ENCODE measurements around the gene VPS29. TPM values are rescaled to one million over a fixed set of nuclear protein-coding genes. Genes with fewer than 3 reads are reported as not detected.

VPS29 gene
- total and polyA plus RNA-seq, 4 experiments from 2014 or later: 117 to 237 (median 143) TPM

DNA sequence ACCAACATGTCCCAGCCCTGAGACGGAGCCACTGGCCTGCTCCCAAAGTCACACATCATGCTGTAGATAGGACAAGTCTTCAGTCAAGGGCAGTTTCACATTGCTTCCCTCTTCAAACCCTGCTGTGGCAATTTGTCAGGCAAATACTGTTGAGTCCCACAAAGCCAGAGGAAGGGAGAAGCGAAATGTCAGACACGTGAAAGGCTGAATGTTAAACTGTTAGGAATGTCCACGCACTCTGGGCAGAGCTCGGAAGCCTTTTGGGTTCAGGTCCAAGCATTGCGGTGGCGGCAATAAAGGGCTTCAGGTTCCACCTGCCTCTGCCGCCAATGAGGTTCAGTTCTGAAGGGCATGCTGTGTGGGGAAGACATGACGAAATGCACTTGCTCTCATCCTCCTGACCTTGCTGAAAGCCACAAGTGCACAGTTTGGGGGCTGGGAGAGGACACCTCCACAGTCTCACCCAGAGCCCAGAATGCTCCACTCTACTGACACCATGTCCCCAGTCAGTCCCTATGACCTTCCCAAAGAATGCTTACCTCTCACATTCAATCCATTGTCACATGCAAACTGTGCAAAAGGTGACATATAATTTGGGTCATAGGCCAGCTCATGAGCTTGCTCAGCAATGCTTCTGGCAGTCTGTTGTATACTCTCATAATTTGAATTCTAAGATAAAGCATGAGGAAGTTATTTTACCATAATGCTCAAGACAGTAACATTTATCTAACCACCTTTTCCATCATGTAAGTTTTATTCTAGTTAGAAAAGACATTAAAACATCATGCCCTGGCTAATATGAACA is 35.9 kb upstream of the VPS29 start:
- no peak overlapping the region for H3K4me3 Mint-ChIP-seq
- no peak overlapping the region for H3K27ac ChIP-seq (ENCODE audit: low read depth, low read length)
- H3K9me3 ChIP-seq (ENCODE audit: control insufficient read depth in 1 of 2, low read length in 2 of 2): no peaks in the 10 kb centered on the region
- H3K27me3 Mint-ChIP-seq: no peaks in the 10 kb centered on the region
- H3K4me1 ChIP-seq (ENCODE audit: insufficient read depth, low read length): no peaks in the 10 kb centered on the region
- H3K27ac Mint-ChIP-seq: peak overlapping the region in 1 of 7 donors; percentile 35
- H3K4me1 Mint-ChIP-seq: peaks cover 0 to 2% (median 1%) of the 10 kb centered on the region in 4 donors
- peaks cover 48% of the 10 kb centered on the region for H3K36me3 ChIP-seq (ENCODE audit: insufficient read depth, low read length)
- H3K27me3 ChIP-seq (ENCODE audit: insufficient read depth, low read length): no peaks in the 10 kb centered on the region
- H3K36me3 Mint-ChIP-seq: peaks cover 43 to 63% of the 10 kb centered on the region in 2 donors
- peaks cover 0 to 2% (median 0%) of the 10 kb centered on the region in 8 donors for H3K9me3 Mint-ChIP-seq
- no peak overlapping the region for H3K4me3 ChIP-seq (ENCODE audit: low read length in 2 of 2)
- DNase-seq: no peak
- ChIA-PET CTCF (ENCODE audit: partially characterized antibody) (interaction anchor here (0.9 to 4.2 kb wide), 6 partner anchors 14 to 90 kb away, joined by 3 to 30 read pairs (median 4); partner anchors contain the start of gene ARPC3), POLR2A (ENCODE audit: partially characterized antibody) (no interaction called here)
- intact Hi-C loops (cut with micrococcal nuclease): no loop called here

DNA sequence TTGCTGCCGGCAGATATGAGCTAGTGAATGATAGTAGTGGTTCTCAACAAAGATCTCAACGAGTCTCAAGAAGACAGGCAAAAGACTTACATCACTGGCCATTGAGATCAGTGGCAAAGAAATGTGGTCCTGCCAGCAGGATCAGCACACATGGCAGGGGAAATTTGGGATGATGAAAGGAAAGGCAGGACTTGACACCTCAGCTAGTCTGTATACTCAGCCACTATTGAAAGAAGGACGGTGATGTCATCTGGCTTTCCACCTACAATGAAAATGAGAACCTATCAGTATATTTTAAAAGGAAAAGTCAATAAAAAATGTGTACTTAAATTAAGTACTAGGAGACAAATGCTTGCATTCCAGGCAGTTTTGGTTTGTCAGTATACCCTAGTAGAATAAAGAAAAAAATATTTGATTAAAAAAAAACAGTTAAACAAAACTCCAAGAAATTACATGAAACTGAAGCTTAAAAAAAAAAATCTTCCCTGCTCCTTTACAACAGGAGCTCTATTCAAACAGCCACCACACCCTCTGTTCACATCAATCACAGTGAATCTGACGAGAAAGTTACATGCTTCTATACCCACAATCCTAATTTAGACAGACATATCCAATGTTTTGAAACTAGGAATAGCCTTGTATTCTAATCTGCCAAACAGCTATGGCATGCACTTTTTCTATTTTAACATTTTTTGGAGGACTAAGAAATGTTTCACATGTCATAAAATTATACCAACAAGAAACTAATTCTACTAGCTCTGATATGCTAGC is 35.1 kb upstream of the VPS29 start:
- no peaks in the 10 kb centered on the region for H3K27me3 Mint-ChIP-seq
- Histone ChIP-seq H3K4me1 (ENCODE audit: insufficient read depth, low read length) (no peaks in the 10 kb centered on the region), H3K36me3 (ENCODE audit: insufficient read depth, low read length) (peaks cover 46% of the 10 kb centered on the region), H3K27me3 (ENCODE audit: insufficient read depth, low read length) (no peaks in the 10 kb centered on the region), H3K27ac (ENCODE audit: low read depth, low read length) (no peak overlapping the region), H3K9me3 (ENCODE audit: control insufficient read depth in 1 of 2, low read length in 2 of 2) (no peaks in the 10 kb centered on the region), H3K4me3 (ENCODE audit: low read length in 2 of 2) (no peak overlapping the region)
- H3K36me3 Mint-ChIP-seq: peaks cover 41 to 64% of the 10 kb centered on the region in 2 donors
- intact Hi-C loops (cut with micrococcal nuclease): no loop called here
- CTCF ChIA-PET (ENCODE audit: partially characterized antibody): interaction anchor here (1.0 to 4.2 kb wide), 5 partner anchors 15 to 290 kb away, joined by 3 to 30 read pairs (median 4); partner anchors contain the start of gene ARPC3
- H3K9me3 Mint-ChIP-seq: peaks cover 0 to 2% (median 0%) of the 10 kb centered on the region in 8 donors
- peaks cover 0 to 1% (median under 1%) of the 10 kb centered on the region in 4 donors for H3K4me1 Mint-ChIP-seq
- no peak overlapping the region for H3K4me3 Mint-ChIP-seq
- POLR2A ChIA-PET (ENCODE audit: partially characterized antibody): no interaction called here
- DNase-seq: no peak
- H3K27ac Mint-ChIP-seq: peak overlapping the region in 2 of 7 donors; percentile 35 to 37

DNA sequence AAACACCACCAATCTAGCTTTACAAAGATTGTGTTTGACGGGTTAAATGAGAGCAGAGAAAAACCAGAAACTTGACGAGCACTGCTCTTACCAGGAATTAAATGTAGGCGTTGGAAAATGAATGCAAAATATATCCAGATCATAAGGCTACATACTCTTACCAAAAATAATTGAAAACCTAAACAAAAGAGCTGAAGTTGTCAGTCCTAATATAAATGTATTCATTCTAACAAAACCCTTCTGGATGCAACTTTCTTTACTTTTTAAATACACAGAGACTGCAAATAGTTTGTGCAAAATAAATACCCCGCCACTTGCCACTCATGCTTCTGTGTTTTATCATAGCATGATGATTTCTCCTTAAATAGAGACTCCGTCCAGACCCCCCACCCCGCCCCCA is 32.9 kb upstream of the VPS29 start:
- no peaks in the 10 kb centered on the region for H3K4me1 ChIP-seq (ENCODE audit: insufficient read depth, low read length)
- no peak for DNase-seq
- peaks cover 45% of the 10 kb centered on the region for H3K36me3 ChIP-seq (ENCODE audit: insufficient read depth, low read length)
- H3K4me3 Mint-ChIP-seq: no peak overlapping the region
- H3K36me3 Mint-ChIP-seq: peaks cover 51 to 72% of the 10 kb centered on the region in 2 donors
- H3K4me1 Mint-ChIP-seq: peaks cover 0 to 6% (median under 1%) of the 10 kb centered on the region in 4 donors
- ChIA-PET CTCF (ENCODE audit: partially characterized antibody) (interaction anchor here (0.8 to 3.9 kb wide), 3 partner anchors 17 to 104 kb away, joined by 4 to 25 read pairs (median 11); no protein-coding TSS in a partner anchor), POLR2A (ENCODE audit: partially characterized antibody) (interaction anchor here (1.1 to 1.3 kb wide), 3 partner anchors 9 to 41 kb away, joined by 3 to 5 read pairs (median 3); partner anchors contain the start of genes RAD9B and VPS29)
- intact Hi-C loops (cut with micrococcal nuclease): no loop called here
- no peaks in the 10 kb centered on the region for H3K9me3 ChIP-seq (ENCODE audit: control insufficient read depth in 1 of 2, low read length in 2 of 2)
- H3K27ac ChIP-seq (ENCODE audit: low read depth, low read length): no peak overlapping the region
- H3K27me3 Mint-ChIP-seq: no peaks in the 10 kb centered on the region
- no peaks in the 10 kb centered on the region for H3K27me3 ChIP-seq (ENCODE audit: insufficient read depth, low read length)
- no peak overlapping the region for H3K4me3 ChIP-seq (ENCODE audit: low read length in 2 of 2)
- H3K9me3 Mint-ChIP-seq: peaks cover 0 to 2% (median 0%) of the 10 kb centered on the region in 8 donors
- H3K27ac Mint-ChIP-seq: peak overlapping the region in 2 of 7 donors; percentile 53 to 75

DNA sequence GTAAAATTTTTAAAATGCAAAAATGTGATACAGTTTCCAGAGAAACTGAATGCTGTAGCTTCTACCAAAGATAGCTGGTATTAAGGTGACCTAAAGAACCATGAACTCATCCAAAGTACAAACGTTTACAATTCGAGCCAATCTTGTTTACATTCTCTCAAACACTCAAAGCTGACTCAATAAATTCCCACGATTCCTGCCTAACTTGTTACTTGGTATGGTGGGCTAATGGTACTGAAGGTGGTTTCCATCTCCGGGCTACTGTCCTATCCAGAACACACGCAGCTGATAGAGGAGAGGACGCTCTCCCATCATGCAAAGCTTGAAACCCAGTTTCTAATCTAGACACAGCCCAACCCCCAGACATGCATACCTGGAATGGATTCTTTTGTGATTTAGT is 31.7 kb upstream of the VPS29 start:
- CTCF ChIA-PET (ENCODE audit: partially characterized antibody): interaction anchor here (0.6 to 3.9 kb wide), 3 partner anchors 18 to 68 kb away, joined by 4 to 25 read pairs (median 4); no protein-coding TSS in a partner anchor
- intact Hi-C loops (cut with micrococcal nuclease): no loop called here

DNA sequence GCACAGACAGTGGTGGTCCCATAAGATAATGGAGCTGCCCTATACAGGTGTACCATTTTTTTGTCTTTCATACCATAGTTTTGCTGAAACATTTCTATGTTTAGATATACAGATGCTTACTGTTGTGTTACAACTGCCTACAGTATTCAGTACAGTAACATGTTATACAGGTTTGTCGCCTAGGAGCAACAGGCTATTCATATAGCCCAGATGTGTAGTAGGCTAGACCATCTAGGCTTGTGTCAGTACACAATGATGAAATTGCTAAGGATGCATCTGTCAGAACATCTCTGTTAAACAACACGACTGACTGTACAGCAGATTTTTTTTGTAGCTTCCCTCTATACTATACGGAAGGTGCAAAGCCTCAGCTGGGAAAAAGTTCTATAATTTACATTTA is 30.7 kb upstream of the VPS29 start:
- DNase-seq: no peak
- intact Hi-C loops (cut with micrococcal nuclease): no loop called here
- Mint-ChIP-seq H3K9me3 (peaks cover 0 to 2% (median 0%) of the 10 kb centered on the region in 8 donors), H3K27ac (no peak overlapping the region), H3K36me3 (peaks cover 44 to 58% of the 10 kb centered on the region in 2 donors), H3K4me3 (no peak overlapping the region), H3K4me1 (peaks cover 1 to 6% (median 3%) of the 10 kb centered on the region in 4 donors), H3K27me3 (no peaks in the 10 kb centered on the region)
- H3K4me3 ChIP-seq (ENCODE audit: low read length in 2 of 2): no peak overlapping the region
- no peaks in the 10 kb centered on the region for H3K27me3 ChIP-seq (ENCODE audit: insufficient read depth, low read length)
- H3K9me3 ChIP-seq (ENCODE audit: control insufficient read depth in 1 of 2, low read length in 2 of 2): no peaks in the 10 kb centered on the region
- POLR2A ChIA-PET (ENCODE audit: partially characterized antibody): interaction anchor here (0.6 to 1.6 kb wide), 2 partner anchors 19 to 64 kb away, joined by 3 read pairs; partner anchors contain the start of gene FAM216A
- no peaks in the 10 kb centered on the region for H3K4me1 ChIP-seq (ENCODE audit: insufficient read depth, low read length)
- CTCF ChIA-PET (ENCODE audit: partially characterized antibody): interaction anchor here (1.1 to 3.9 kb wide), 2 partner anchors 19 to 69 kb away, joined by 7 to 25 read pairs; no protein-coding TSS in a partner anchor
- H3K27ac ChIP-seq (ENCODE audit: low read depth, low read length): no peak overlapping the region
- peaks cover 24% of the 10 kb centered on the region for H3K36me3 ChIP-seq (ENCODE audit: insufficient read depth, low read length)

More for the DNA sequence above, 31.7 kb upstream of the VPS29 start:
- Histone ChIP-seq H3K36me3 (ENCODE audit: insufficient read depth, low read length) (peaks cover 33% of the 10 kb centered on the region), H3K9me3 (ENCODE audit: control insufficient read depth in 1 of 2, low read length in 2 of 2) (no peaks in the 10 kb centered on the region), H3K27me3 (ENCODE audit: insufficient read depth, low read length) (no peaks in the 10 kb centered on the region), H3K4me1 (ENCODE audit: insufficient read depth, low read length) (no peaks in the 10 kb centered on the region), H3K4me3 (ENCODE audit: low read length in 2 of 2) (no peak overlapping the region), H3K27ac (ENCODE audit: low read depth, low read length) (no peak overlapping the region)
- H3K27ac Mint-ChIP-seq: peak overlapping the region in 2 of 7 donors; percentile 18 to 43
- POLR2A ChIA-PET (ENCODE audit: partially characterized antibody): interaction anchor here (1.1 kb wide), 1 partner anchor 8 kb away, joined by 3 read pairs; no protein-coding TSS in a partner anchor
- H3K27me3 Mint-ChIP-seq: no peaks in the 10 kb centered on the region
- peaks cover 0 to 6% (median 2%) of the 10 kb centered on the region in 4 donors for H3K4me1 Mint-ChIP-seq
- peaks cover 48 to 65% of the 10 kb centered on the region in 2 donors for H3K36me3 Mint-ChIP-seq
- no peak overlapping the region for H3K4me3 Mint-ChIP-seq
- peaks cover 0 to 2% (median 0%) of the 10 kb centered on the region in 8 donors for H3K9me3 Mint-ChIP-seq
- DNase-seq: no peak

DNA sequence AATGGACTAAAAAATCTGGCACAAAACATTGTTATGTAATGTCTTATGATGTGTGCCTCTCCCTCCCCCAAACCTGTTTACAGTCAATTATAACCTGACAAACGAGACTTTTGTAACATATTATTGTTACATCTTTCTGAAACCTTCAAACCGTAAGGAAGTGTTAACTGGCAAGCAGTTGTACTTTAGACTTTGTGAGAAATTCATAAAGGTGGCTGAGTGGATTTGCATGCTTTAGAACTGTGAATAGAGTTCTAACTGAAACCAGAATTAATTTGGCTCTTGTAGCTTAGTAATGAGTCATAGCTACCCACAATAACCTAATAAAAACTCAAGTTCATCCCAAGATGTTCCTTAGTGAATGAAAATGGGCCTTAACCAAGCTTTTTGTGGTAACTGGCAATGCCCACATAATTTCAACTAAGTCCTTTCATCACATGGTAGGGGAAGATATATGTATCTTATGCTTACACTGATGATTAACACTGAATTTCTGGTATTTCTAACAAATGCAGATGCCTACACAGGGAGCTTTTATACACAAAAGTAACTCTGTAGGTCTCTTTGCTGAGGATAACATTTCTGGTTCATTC is 29.9 kb upstream of the VPS29 start:
- peaks cover 38 to 52% of the 10 kb centered on the region in 2 donors for H3K36me3 Mint-ChIP-seq
- H3K27ac Mint-ChIP-seq: peak overlapping the region in 3 of 7 donors; percentile 1 to 28 (median 24)
- H3K4me3 Mint-ChIP-seq: no peak overlapping the region

More for the DNA sequence above, 29.9 kb upstream of the VPS29 start:
- intact Hi-C loops (cut with micrococcal nuclease): no loop called here
- H3K4me3 ChIP-seq (ENCODE audit: low read length in 2 of 2): no peak overlapping the region
- ChIA-PET POLR2A (ENCODE audit: partially characterized antibody) (interaction anchor here (1.6 kb wide), 1 partner anchor 20 kb away, joined by 3 read pairs; no protein-coding TSS in a partner anchor), CTCF (ENCODE audit: partially characterized antibody) (interaction anchor here (1.1 to 3.9 kb wide), 2 partner anchors 20 to 70 kb away, joined by 7 to 25 read pairs; no protein-coding TSS in a partner anchor)
- H3K4me1 ChIP-seq (ENCODE audit: insufficient read depth, low read length): no peaks in the 10 kb centered on the region
- H3K9me3 ChIP-seq (ENCODE audit: control insufficient read depth in 1 of 2, low read length in 2 of 2): no peaks in the 10 kb centered on the region
- Mint-ChIP-seq H3K9me3 (peaks cover 0 to 2% (median 0%) of the 10 kb centered on the region in 8 donors), H3K4me1 (peaks cover 1 to 6% (median 3%) of the 10 kb centered on the region in 4 donors), H3K27me3 (no peaks in the 10 kb centered on the region)
- DNase-seq: no peak
- no peaks in the 10 kb centered on the region for H3K27me3 ChIP-seq (ENCODE audit: insufficient read depth, low read length)
- no peak overlapping the region for H3K27ac ChIP-seq (ENCODE audit: low read depth, low read length)
- peaks cover 17% of the 10 kb centered on the region for H3K36me3 ChIP-seq (ENCODE audit: insufficient read depth, low read length)

Measured in CD4-positive, alpha-beta memory T cell (primary cell).